IPS-18a (cell line): ENCODE measurements around the gene TRMT1.
A peak's percentile ranks its signal among the peaks of the same experiment; 100 is the strongest.

Experiments used
- H3K27ac ChIP-seq: one replicate; pipeline ENCODE4 v1.5.1; 2013; ENCODE audit warnings: low read length
- H3K27me3 ChIP-seq: one replicate; pipeline ENCODE4 v1.6.1; 2013; ENCODE audit warnings: mild to moderate bottlenecking, low read length; ENCODE audit not compliant: control insufficient read depth, insufficient read depth
- H3K36me3 ChIP-seq: one replicate; pipeline ENCODE4 v1.6.1; 2013; ENCODE audit warnings: low read depth, low read length; ENCODE audit not compliant: control insufficient read depth
- H3K4me1 ChIP-seq: one replicate; pipeline ENCODE4 v1.6.1; 2013; ENCODE audit warnings: low read depth, low read length; ENCODE audit not compliant: control insufficient read depth
- H3K4me3 ChIP-seq: one replicate; pipeline ENCODE4 v1.5.1; 2013; ENCODE audit warnings: low read length
- H3K9ac ChIP-seq: one replicate; pipeline ENCODE4 v1.6.1; 2013; ENCODE audit warnings: mild to moderate bottlenecking, low read length, moderate library complexity
- H3K9me3 ChIP-seq: one replicate; pipeline ENCODE4 v1.6.1; 2013; ENCODE audit warnings: low read depth, low read length; ENCODE audit not compliant: control insufficient read depth

TRMT1 gene

DNA sequence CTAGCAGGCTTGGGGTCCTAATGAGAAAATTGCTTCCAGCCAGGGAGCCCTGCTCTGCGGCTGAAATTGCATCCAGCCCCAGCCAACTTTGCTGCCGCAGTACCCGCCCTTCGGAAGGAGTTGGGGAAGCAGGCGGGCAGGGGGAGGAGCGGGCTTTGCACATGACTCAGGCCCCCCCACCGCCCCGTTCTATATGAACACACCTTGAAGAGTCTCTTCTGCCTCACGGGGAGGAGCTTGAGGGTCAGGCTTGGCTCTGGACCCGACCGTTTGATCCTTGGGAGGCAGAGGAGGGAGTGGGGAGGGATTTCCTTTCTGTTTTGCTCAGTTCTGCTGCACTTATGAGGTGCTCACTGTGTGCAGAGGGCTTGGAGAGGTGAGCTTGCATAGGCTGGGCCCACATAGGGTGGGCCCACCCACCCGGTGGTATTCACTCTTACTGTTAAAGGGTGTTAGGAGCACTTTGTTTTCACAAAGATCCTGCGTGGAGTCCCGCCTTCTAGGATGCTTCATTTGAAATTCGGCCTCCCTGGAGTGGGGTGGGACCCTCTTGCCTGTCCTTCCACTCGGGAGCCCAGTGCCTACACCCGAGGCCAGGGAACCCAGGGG, 60.4 kb downstream of the TRMT1 start:
- Histone ChIP-seq H3K9ac (no peak overlapping the region), H3K4me3 (peak overlapping the region; percentile 33), H3K9me3 (no peaks in the 10 kb centered on the region), H3K27me3 (peaks cover 100% of the 10 kb centered on the region), H3K27ac (no peak overlapping the region), H3K4me1 (peaks cover 46% of the 10 kb centered on the region), H3K36me3 (no peaks in the 10 kb centered on the region)

DNA sequence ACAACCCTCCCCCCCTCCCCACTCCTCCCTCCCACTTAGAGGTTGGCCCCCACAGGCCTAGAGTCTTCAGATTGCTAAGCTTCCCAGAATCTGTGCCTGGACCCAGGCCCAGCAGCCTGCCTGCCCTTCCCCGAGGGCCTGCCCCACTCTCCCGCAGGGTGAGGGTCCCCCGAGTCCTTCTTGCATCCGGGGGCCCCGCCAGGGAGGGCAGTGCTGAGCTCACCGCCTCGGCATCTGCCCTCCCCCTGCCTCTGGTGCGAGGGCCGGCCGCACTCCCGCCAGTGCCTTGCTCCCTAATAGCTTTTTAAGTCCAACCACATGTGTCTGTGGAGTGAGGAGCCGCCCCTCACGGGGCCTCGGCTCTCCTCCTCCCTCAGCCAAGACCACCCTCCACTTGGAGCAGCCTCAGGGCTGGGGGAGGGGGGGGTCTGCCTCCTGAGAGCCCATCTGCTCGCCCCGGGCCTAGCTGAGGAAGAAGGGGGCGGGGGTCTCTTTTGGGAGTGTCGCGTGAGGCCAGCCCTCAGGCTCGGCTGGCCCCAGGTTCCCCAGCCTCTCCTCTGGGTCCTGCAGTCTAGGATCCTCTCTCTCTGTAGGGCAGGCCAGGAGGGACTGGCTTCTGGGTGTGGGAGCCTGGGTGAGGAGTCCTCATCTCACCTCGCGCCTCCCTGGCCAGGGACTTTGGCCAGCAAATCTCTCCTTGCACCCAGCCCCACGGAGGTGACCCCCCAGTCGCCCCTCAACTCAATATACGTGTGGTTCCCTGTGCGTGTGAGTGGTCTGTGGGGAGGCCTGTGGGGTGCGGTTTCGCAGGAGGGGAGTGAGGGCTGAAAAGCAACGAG, 61.1 kb downstream of the TRMT1 start:
- H3K27me3 ChIP-seq = peaks cover 100% of the 10 kb centered on the region
- H3K4me1 ChIP-seq = peaks cover 41% of the 10 kb centered on the region

More for the DNA sequence above, 61.1 kb downstream of the TRMT1 start:
- Histone ChIP-seq H3K36me3 (no peaks in the 10 kb centered on the region), H3K9ac (no peak overlapping the region), H3K4me3 (peak overlapping the region; percentile 33), H3K27ac (no peak overlapping the region), H3K9me3 (no peaks in the 10 kb centered on the region)
